ENCODE results near the gene CNTN1. TPM values are rescaled to one million over a fixed set of nuclear protein-coding genes. Genes with fewer than 3 reads are reported as not detected.
A peak's percentile ranks its signal among the peaks of the same experiment; 100 is the strongest.

CNTN1 gene
- total RNA-seq, 6 experiments from 2014 or later = not detected

GRCh38 chr12:40946612-40947194 is 254.5 kb downstream of the CNTN1 start:
- Mint-ChIP-seq H3K4me3 (no peak overlapping the region), H3K9me3 (no peaks in the 10 kb centered on the region), H3K36me3 (ENCODE audit: low read depth) (no peaks in the 10 kb centered on the region), H3K27ac (no peak overlapping the region), H3K27me3 (ENCODE audit: insufficient read depth) (no peaks in the 10 kb centered on the region), H3K4me1 (ENCODE audit: low read depth) (no peaks in the 10 kb centered on the region)
- DNase-seq = peak; percentile 13
- peak; percentile 83 for TF ChIP-seq CTCF (IDR thresholded peaks at IDR 0.05)

- no peaks in the 10 kb centered on the region for H3K36me3 Mint-ChIP-seq (ENCODE audit: low read depth)
- H3K9me3 Mint-ChIP-seq = no peaks in the 10 kb centered on the region
- H3K4me1 Mint-ChIP-seq (ENCODE audit: low read depth) = no peaks in the 10 kb centered on the region
- no peaks in the 10 kb centered on the region for H3K27me3 Mint-ChIP-seq (ENCODE audit: insufficient read depth)
- no peak for TF ChIP-seq CTCF (IDR thresholded peaks at IDR 0.05)
- no peak overlapping the region for H3K27ac Mint-ChIP-seq
- H3K4me3 Mint-ChIP-seq = no peak overlapping the region
- no peak for DNase-seq
Measured at GRCh38 chr12:40947797-40948196, 255.6 kb downstream of the CNTN1 start.

DNA sequence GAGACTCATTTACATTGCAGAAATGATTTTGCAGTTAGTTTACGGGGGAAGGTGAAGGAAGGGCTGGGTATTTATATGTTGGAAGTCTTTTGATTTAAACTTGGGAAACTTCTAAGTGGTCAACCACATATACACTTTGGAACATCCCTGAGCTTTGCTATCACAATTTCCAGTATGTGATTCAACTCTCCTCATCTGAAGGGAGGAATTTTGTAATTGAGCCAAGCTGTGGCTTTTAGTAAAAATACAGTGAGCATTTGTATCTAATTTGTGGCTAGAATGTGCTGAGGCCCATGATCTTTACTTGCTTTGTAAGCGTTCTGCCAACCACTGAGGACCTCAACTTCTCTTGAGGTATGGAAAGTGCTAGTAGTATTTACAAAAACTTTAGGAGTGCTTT is 260.8 kb downstream of the CNTN1 start:
- H3K9me3 Mint-ChIP-seq = no peaks in the 10 kb centered on the region; the same call in 1 of the 2 replicates
- DNase-seq = no peak
- TF ChIP-seq CTCF (IDR thresholded peaks at IDR 0.05) = no peak
- H3K27me3 Mint-ChIP-seq (ENCODE audit: insufficient read depth) = no peaks in the 10 kb centered on the region
- H3K4me3 Mint-ChIP-seq = no peak overlapping the region
- no peaks in the 10 kb centered on the region for H3K36me3 Mint-ChIP-seq (ENCODE audit: low read depth)
- no peak overlapping the region for H3K27ac Mint-ChIP-seq
- H3K4me1 Mint-ChIP-seq (ENCODE audit: low read depth) = no peaks in the 10 kb centered on the region

GRCh38 chr12:40957417-40957816 is 265.2 kb downstream of the CNTN1 start:
- H3K4me3 Mint-ChIP-seq = no peak overlapping the region
- peaks cover 4% of the 10 kb centered on the region; the same call in 1 of the 2 replicates for H3K9me3 Mint-ChIP-seq
- H3K27me3 Mint-ChIP-seq (ENCODE audit: insufficient read depth) = no peaks in the 10 kb centered on the region
- no peak for DNase-seq
- H3K27ac Mint-ChIP-seq = no peak overlapping the region
- H3K36me3 Mint-ChIP-seq (ENCODE audit: low read depth) = no peaks in the 10 kb centered on the region
- no peak for TF ChIP-seq CTCF (IDR thresholded peaks at IDR 0.05)
- no peaks in the 10 kb centered on the region for H3K4me1 Mint-ChIP-seq (ENCODE audit: low read depth)

DNA sequence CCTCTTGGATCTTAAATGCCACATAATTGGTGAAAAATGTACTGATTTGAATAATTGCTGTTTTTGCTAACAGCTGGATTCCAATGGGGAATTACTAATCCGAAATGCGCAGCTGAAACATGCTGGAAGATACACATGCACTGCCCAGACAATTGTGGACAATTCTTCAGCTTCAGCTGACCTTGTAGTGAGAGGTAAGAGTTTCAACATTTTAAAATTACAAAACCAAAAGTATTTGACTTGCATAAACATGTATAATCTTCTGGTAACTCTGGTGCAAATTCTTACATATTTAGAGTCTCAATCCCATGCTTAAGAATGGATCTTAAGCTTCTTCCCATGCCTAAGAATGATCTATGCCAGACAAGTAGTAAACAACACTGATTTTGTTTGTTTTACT is 266.8 kb downstream of the CNTN1 start:
- no peak for TF ChIP-seq CTCF (IDR thresholded peaks at IDR 0.05)
- Mint-ChIP-seq H3K27me3 (ENCODE audit: insufficient read depth) (no peaks in the 10 kb centered on the region), H3K9me3 (peaks cover 4% of the 10 kb centered on the region; the same call in 1 of the 2 replicates), H3K27ac (no peak overlapping the region), H3K4me1 (ENCODE audit: low read depth) (no peaks in the 10 kb centered on the region), H3K4me3 (no peak overlapping the region), H3K36me3 (ENCODE audit: low read depth) (no peaks in the 10 kb centered on the region)
- no peak for DNase-seq
